ENCODE results near the gene ZBTB46.

The ZBTB46 gene

GRCh38 chr20:63705232-63706026, 125.6 kb downstream of the ZBTB46 start:
- Histone ChIP-seq H3K27me3 (ENCODE audit: insufficient read depth, low read length, poor library complexity, severe bottlenecking) (peaks cover 4% of the 10 kb centered on the region), H2AFZ (ENCODE audit: low read length) (no peak overlapping the region), H3K9me3 (ENCODE audit: insufficient read depth, low read depth, low read length) (no peaks in the 10 kb centered on the region), H3F3A (ENCODE audit: low read depth) (no peaks in the 10 kb centered on the region), H3K36me3 (ENCODE audit: insufficient read depth, low read length) (peaks cover 13% of the 10 kb centered on the region; the same call in 1 of the 2 replicates), H3K4me3 (ENCODE audit: low read length, poor library complexity, severe bottlenecking) (no peak overlapping the region), H3K9ac (ENCODE audit: low read depth, low read length, poor library complexity, severe bottlenecking) (no peak overlapping the region), H4K20me1 (ENCODE audit: insufficient read depth, low read length, poor library complexity, severe bottlenecking) (peaks cover 33% of the 10 kb centered on the region), H3K4me1 (ENCODE audit: insufficient read depth, low read length, poor library complexity, severe bottlenecking) (peaks cover 22% of the 10 kb centered on the region), H3K9me2 (replicated peaks; ENCODE audit: low read depth, low read length) (no peaks in the 10 kb centered on the region), H3K4me2 (ENCODE audit: low read depth, low read length, poor library complexity, severe bottlenecking) (peak overlapping the region; percentile 90), H3K79me2 (ENCODE audit: insufficient read depth, low read length) (peaks cover 62% of the 10 kb centered on the region)
- no peak for TF ChIP-seq CTCF (conservative IDR thresholded peaks at IDR 0.05; ENCODE audit: low read length)
- no peak for TF ChIP-seq EZH2phosphoT487 (IDR thresholded peaks at IDR 0.05; ENCODE audit: borderline replicate concordance)

- H3K9ac ChIP-seq (ENCODE audit: low read depth, low read length, poor library complexity, severe bottlenecking): no peak overlapping the region
Measured at GRCh38 chr20:63704749-63705117, 126.3 kb downstream of the ZBTB46 start.

GRCh38 chr20:63703976-63704748, 126.9 kb downstream of the ZBTB46 start:
- Histone ChIP-seq H2AFZ (ENCODE audit: low read length) (no peak overlapping the region), H3K36me3 (ENCODE audit: insufficient read depth, low read length) (peaks cover 13% of the 10 kb centered on the region; the same call in 1 of the 2 replicates)
- no peak for TF ChIP-seq CTCF (conservative IDR thresholded peaks at IDR 0.05; ENCODE audit: low read length)
- TF ChIP-seq EZH2phosphoT487 (IDR thresholded peaks at IDR 0.05; ENCODE audit: borderline replicate concordance): no peak

More at GRCh38 chr20:63704749-63705117, 126.3 kb downstream of the ZBTB46 start:
- peaks cover 55% of the 10 kb centered on the region for H3K79me2 ChIP-seq (ENCODE audit: insufficient read depth, low read length)
- no peaks in the 10 kb centered on the region for H3F3A ChIP-seq (ENCODE audit: low read depth)
- no peaks in the 10 kb centered on the region for H3K9me3 ChIP-seq (ENCODE audit: insufficient read depth, low read depth, low read length)
- no peak for TF ChIP-seq EZH2phosphoT487 (IDR thresholded peaks at IDR 0.05; ENCODE audit: borderline replicate concordance)
- no peak for TF ChIP-seq CTCF (conservative IDR thresholded peaks at IDR 0.05; ENCODE audit: low read length)
- peaks cover 4% of the 10 kb centered on the region for H3K27me3 ChIP-seq (ENCODE audit: insufficient read depth, low read length, poor library complexity, severe bottlenecking)
- no peak overlapping the region for H2AFZ ChIP-seq (ENCODE audit: low read length)
- H3K9me2 ChIP-seq (replicated peaks; ENCODE audit: low read depth, low read length): no peaks in the 10 kb centered on the region
- H3K4me3 ChIP-seq (ENCODE audit: low read length, poor library complexity, severe bottlenecking): no peak overlapping the region
- H3K36me3 ChIP-seq (ENCODE audit: insufficient read depth, low read length): peaks cover 13% of the 10 kb centered on the region; the same call in 1 of the 2 replicates
- H3K4me1 ChIP-seq (ENCODE audit: insufficient read depth, low read length, poor library complexity, severe bottlenecking): peaks cover 20% of the 10 kb centered on the region
- H3K4me2 ChIP-seq (ENCODE audit: low read depth, low read length, poor library complexity, severe bottlenecking): no peak overlapping the region
- peaks cover 33% of the 10 kb centered on the region for H4K20me1 ChIP-seq (ENCODE audit: insufficient read depth, low read length, poor library complexity, severe bottlenecking)

More at GRCh38 chr20:63703976-63704748, 126.9 kb downstream of the ZBTB46 start:
- Histone ChIP-seq H3K9me3 (ENCODE audit: insufficient read depth, low read depth, low read length) (no peaks in the 10 kb centered on the region), H3K79me2 (ENCODE audit: insufficient read depth, low read length) (peaks cover 50% of the 10 kb centered on the region), H3K27me3 (ENCODE audit: insufficient read depth, low read length, poor library complexity, severe bottlenecking) (peaks cover 4% of the 10 kb centered on the region), H3K4me3 (ENCODE audit: low read length, poor library complexity, severe bottlenecking) (no peak overlapping the region), H3F3A (ENCODE audit: low read depth) (no peaks in the 10 kb centered on the region), H3K9me2 (replicated peaks; ENCODE audit: low read depth, low read length) (no peaks in the 10 kb centered on the region), H4K20me1 (ENCODE audit: insufficient read depth, low read length, poor library complexity, severe bottlenecking) (peaks cover 31% of the 10 kb centered on the region), H3K9ac (ENCODE audit: low read depth, low read length, poor library complexity, severe bottlenecking) (no peak overlapping the region), H3K4me1 (ENCODE audit: insufficient read depth, low read length, poor library complexity, severe bottlenecking) (peaks cover 16% of the 10 kb centered on the region), H3K4me2 (ENCODE audit: low read depth, low read length, poor library complexity, severe bottlenecking) (no peak overlapping the region)
